ENCODE results near the gene METTL16.

GRCh38 chr17:2416010-2416734 lies 95.5 kb downstream of the METTL16 start:
- TF ChIP-seq RARB (CRISPR knock-in tag; IDR thresholded peaks at IDR 0.05) (no peak), ZNF70 (CRISPR knock-in tag; IDR thresholded peaks at IDR 0.05) (no peak), ARNTL (CRISPR knock-in tag; IDR thresholded peaks at IDR 0.05; ENCODE audit: borderline replicate concordance, low read depth) (no peak), TOX (CRISPR knock-in tag; IDR thresholded peaks at IDR 0.05; ENCODE audit: borderline replicate concordance) (no peak), CREB5 (CRISPR knock-in tag; IDR thresholded peaks at IDR 0.05; ENCODE audit: low read depth) (no peak), PATZ1 (CRISPR knock-in tag; IDR thresholded peaks at IDR 0.05; ENCODE audit: borderline replicate concordance) (no peak), CSDC2 (CRISPR knock-in tag; IDR thresholded peaks at IDR 0.05) (no peak), TSHZ2 (CRISPR knock-in tag; IDR thresholded peaks at IDR 0.05) (no peak), ZC3H10 (CRISPR knock-in tag; IDR thresholded peaks at IDR 0.05) (no peak), PPARA (CRISPR knock-in tag; IDR thresholded peaks at IDR 0.05; ENCODE audit: borderline replicate concordance) (no peak), ZFP3 (CRISPR knock-in tag; IDR thresholded peaks at IDR 0.05) (no peak), ZFP30 (CRISPR knock-in tag; IDR thresholded peaks at IDR 0.05) (no peak), POU6F1 (CRISPR knock-in tag; IDR thresholded peaks at IDR 0.05; ENCODE audit: borderline replicate concordance, low read depth) (no peak)
